PC-3 (cell line): ENCODE measurements around the gene ZMYM2. TPM values are rescaled to one million over a fixed set of nuclear protein-coding genes. Genes with fewer than 3 reads are reported as not detected.

ENCODE experiments used
- ATAC-seq: fragments of 200-7000 bp; cut with Tn5 transposase; 2 replicates; pipeline ENCODE4 v1.9.1; 2020; ENCODE audit warnings: mild to moderate bottlenecking, moderate library complexity
- BruUV-seq: library from RNA; stranded (reverse); fragments of 400-500 nt; replicated peaks from 2 replicates; lab custom pipeline; 2021; lab: Mats Ljungman, UMichigan
- CTCF ChIA-PET: fragments of 300-600 bp; sonication (Branson Sonifier 250); formaldehyde crosslinking; loops from one replicate; lab custom pipeline; 2022; ENCODE audit warnings: antibody characterized with exemption; lab: Charles Lee
- POLR2A ChIA-PET: fragments of 300-600 bp; sonication (Branson Sonifier 250); formaldehyde crosslinking; loops from one replicate; lab custom pipeline; 2022; ENCODE audit warnings: antibody characterized with exemption; ENCODE audit not compliant: unreplicated experiment; lab: Charles Lee
- DNase-seq: peaks from one replicate; pipeline ENCODE4 v3.0.0-alpha.2; 2015
- H2AFZ ChIP-seq: fragments of 300-600 bp; sonication (generic); 2 replicates; pipeline ENCODE4 v1.6.0; 2016; ENCODE audit warnings: antibody characterized with exemption, low read length
- H3F3A ChIP-seq: fragments of 300-600 bp; sonication (generic); one replicate; pipeline ENCODE4 v1.6.0; 2017; ENCODE audit warnings: antibody characterized with exemption, low read length, control low read depth, mild to moderate bottlenecking; ENCODE audit not compliant: unreplicated experiment
- H3K27ac ChIP-seq: fragments of 300-600 bp; sonication (generic); 2 replicates; pipeline ENCODE4 v1.5.1; 2016; ENCODE audit warnings: mild to moderate bottlenecking, low read length
- H3K27me3 ChIP-seq: fragments of 300-600 bp; sonication (generic); 2 replicates; pipeline ENCODE4 v1.6.1; 2016; ENCODE audit warnings: low read length, mixed read lengths
- H3K36me3 ChIP-seq: fragments of 300-600 bp; sonication (generic); 2 replicates; pipeline ENCODE4 v1.6.1; 2016; ENCODE audit warnings: low read depth, mixed run types, low read length, mixed read lengths
- H3K4me1 ChIP-seq: fragments of 300-600 bp; sonication (generic); 2 replicates; pipeline ENCODE4 v1.5.1; 2016; ENCODE audit warnings: low read length; ENCODE audit not compliant: insufficient read depth
- H3K4me2 ChIP-seq: fragments of 300-600 bp; sonication (generic); 2 replicates; pipeline ENCODE4 v1.6.0; 2016; ENCODE audit warnings: low read length
- H3K4me3 ChIP-seq: fragments of 300-600 bp; sonication (generic); 2 replicates; pipeline ENCODE4 v1.5.1; 2016; ENCODE audit warnings: mild to moderate bottlenecking, low read length, mixed read lengths
- H3K79me2 ChIP-seq: fragments of 300-600 bp; sonication (generic); 2 replicates; pipeline ENCODE4 v1.6.1; 2017; ENCODE audit warnings: low read length, mixed read lengths
- H3K9ac ChIP-seq: fragments of 300-600 bp; sonication (generic); 2 replicates; pipeline ENCODE4 v1.6.0; 2016; ENCODE audit warnings: mild to moderate bottlenecking, low read length
- H3K9me2 ChIP-seq: fragments of 300-600 bp; sonication (generic); replicated peaks from 2 replicates; pipeline ENCODE4 v1.6.1; 2016; ENCODE audit warnings: mixed run types, low read length, mixed read lengths
- H3K9me3 ChIP-seq: fragments of 300-600 bp; sonication (generic); 2 replicates; pipeline ENCODE4 v1.6.1; 2016; ENCODE audit warnings: low read length, mixed read lengths
- H4K20me1 ChIP-seq: fragments of 300-600 bp; sonication (generic); 2 replicates; pipeline ENCODE4 v1.6.1; 2016; ENCODE audit warnings: low read length, mixed read lengths
- CTCF ChIP-seq: fragments of 300-600 bp; sonication (generic); conservative IDR thresholded peaks from 2 replicates; pipeline ENCODE4 v1.5.1; 2017; ENCODE audit warnings: antibody characterized with exemption, low read depth, mild to moderate bottlenecking, low read length
- EZH2 ChIP-seq: fragments of 300-600 bp; sonication (generic); IDR thresholded peaks from one replicate; pipeline ENCODE4 v1.6.1; 2017; ENCODE audit warnings: antibody characterized with exemption, mild to moderate bottlenecking, low read length; ENCODE audit not compliant: unreplicated experiment
- EZH2phosphoT487 ChIP-seq: fragments of 300-600 bp; sonication (generic); IDR thresholded peaks from 2 replicates; pipeline ENCODE4 v1.6.1; 2018; ENCODE audit warnings: mild to moderate bottlenecking, antibody characterized with exemption, low read length, borderline replicate concordance
- intact Hi-C: fragments of 100-400 bp; cut with micrococcal nuclease; formaldehyde crosslinking; loops from 2 replicates; pipeline ENCODE4 v1.9.0; 2023
- total RNA-seq: library from RNA; depleted of rRNA; stranded (reverse); fragments of >200 nt; gene quantifications from 2 replicates; pipeline ENCODE4 v1.2.3, GENCODE V29; 2014

Gene ZMYM2
- total RNA-seq, 1 experiment from 2014 or later = 34.7 TPM

GRCh38 chr13:20069956-20070355 lies 111.4 kb downstream of the ZMYM2 start:
- no peak for TF ChIP-seq CTCF
- no peak for TF ChIP-seq EZH2phosphoT487
- no peak for TF ChIP-seq EZH2
- Histone ChIP-seq H3K27ac (no peak overlapping the region), H3K9ac (no peak overlapping the region), H3F3A (no peaks in the 10 kb centered on the region), H3K79me2 (no peaks in the 10 kb centered on the region), H2AFZ (no peak overlapping the region), H3K4me3 (no peak overlapping the region), H3K27me3 (no peaks in the 10 kb centered on the region), H3K9me3 (no peaks in the 10 kb centered on the region), H3K36me3 (peaks cover 34% of the 10 kb centered on the region), H3K4me2 (no peak overlapping the region), H3K9me2 (no peaks in the 10 kb centered on the region), H3K4me1 (no peaks in the 10 kb centered on the region), H4K20me1 (no peaks in the 10 kb centered on the region)
- ChIA-PET CTCF (no interaction called here), POLR2A (no interaction called here)
- DNase-seq (no peak), ATAC-seq (no peak)
- no TSS peak for BruUV-seq
- intact Hi-C loops = no loop called here

- BruUV-seq = no TSS peak
- Histone ChIP-seq H3F3A (no peaks in the 10 kb centered on the region), H3K4me1 (no peaks in the 10 kb centered on the region), H3K9me2 (no peaks in the 10 kb centered on the region), H3K4me3 (no peak overlapping the region), H3K27me3 (no peaks in the 10 kb centered on the region), H3K27ac (no peak overlapping the region), H2AFZ (no peak overlapping the region), H3K36me3 (peaks cover 16% of the 10 kb centered on the region; the same call in 1 of the 2 replicates), H3K79me2 (no peaks in the 10 kb centered on the region), H3K4me2 (no peak overlapping the region), H3K9me3 (no peaks in the 10 kb centered on the region), H3K9ac (no peak overlapping the region), H4K20me1 (no peaks in the 10 kb centered on the region)
- ChIA-PET POLR2A (no interaction called here), CTCF (no interaction called here)
- intact Hi-C loops = no loop called here
- DNase-seq (no peak), ATAC-seq (no peak)
- TF ChIP-seq CTCF = no peak
- TF ChIP-seq EZH2phosphoT487 = no peak
These were observed 115.2 kb downstream of the ZMYM2 start for GRCh38 chr13:20073775-20074174.

GRCh38 chr13:20074966-20075365 lies 116.4 kb downstream of the ZMYM2 start:
- ChIA-PET POLR2A (no interaction called here), CTCF (no interaction called here)
- Histone ChIP-seq H3K4me1 (no peaks in the 10 kb centered on the region), H4K20me1 (no peaks in the 10 kb centered on the region), H3K4me2 (no peak overlapping the region), H3K79me2 (no peaks in the 10 kb centered on the region), H3F3A (no peaks in the 10 kb centered on the region), H3K9ac (no peak overlapping the region), H2AFZ (no peak overlapping the region), H3K27ac (no peak overlapping the region), H3K9me2 (no peaks in the 10 kb centered on the region), H3K36me3 (peaks cover 18% of the 10 kb centered on the region; the same call in 1 of the 2 replicates), H3K27me3 (no peaks in the 10 kb centered on the region), H3K9me3 (no peaks in the 10 kb centered on the region), H3K4me3 (no peak overlapping the region)
- TF ChIP-seq CTCF (no peak), EZH2phosphoT487 (no peak), EZH2 (no peak)
- ATAC-seq (no peak), DNase-seq (no peak)
- intact Hi-C loops = no loop called here
- BruUV-seq = no TSS peak
